ENCODE results near the gene PLXNC1. TPM values are rescaled to one million over a fixed set of nuclear protein-coding genes. Genes with fewer than 3 reads are reported as not detected.

PLXNC1 gene
- total and polyA plus RNA-seq, 2 of the 8 experiments (the other 6 are each of a cell fraction or from before 2014, with no cell fraction given) = 0.83 to 2.0 TPM

GRCh38 chr12:94100990-94101737 lies 47.2 kb upstream of the PLXNC1 start (continued):
- TF ChIP-seq MAX (IDR thresholded peaks at IDR 0.05) (peak; percentile 57; the same call in 1 of the 2 replicates), CTBP2 (IDR thresholded peaks at IDR 0.05; ENCODE audit: borderline replicate concordance, insufficient read depth, insufficient read length, low read length) (no peak), SP4 (IDR thresholded peaks at IDR 0.05; ENCODE audit: low read length) (no peak), BRCA1 (IDR thresholded peaks at IDR 0.05; ENCODE audit: low read depth, low read length) (no peak), CREB1 (IDR thresholded peaks at IDR 0.05) (no peak), EZH2 (IDR thresholded peaks at IDR 0.05; ENCODE audit: low read depth, low read length, severe bottlenecking) (no peak), SIRT6 (IDR thresholded peaks at IDR 0.05; ENCODE audit: low read length) (no peak), SIN3A (conservative IDR thresholded peaks at IDR 0.05 in 1 of 2, IDR thresholded peaks at IDR 0.05 in 1 of 2; ENCODE audit: low read depth in 1 of 2, low read length in 2 of 2) (no peak), JUND (IDR thresholded peaks at IDR 0.05; ENCODE audit: low read length) (no peak), RBBP5 (IDR thresholded peaks at IDR 0.05; ENCODE audit: borderline replicate concordance, low read depth, low read length) (no peak), KDM1A (IDR thresholded peaks at IDR 0.05; ENCODE audit: borderline replicate concordance, low read length) (no peak), ATF3 (IDR thresholded peaks at IDR 0.05; ENCODE audit: insufficient read depth, low read depth, low read length) (no peak), MAFK (IDR thresholded peaks at IDR 0.05; ENCODE audit: low read depth, low read length) (no peak), HDAC2 (IDR thresholded peaks at IDR 0.05; ENCODE audit: borderline replicate concordance in 1 of 2, low read depth in 2 of 2, low read length in 2 of 2) (peak in 1 of 2 experiments; percentile 51; a peak in 1 of 4 replicates), ZNF274 (IDR thresholded peaks at IDR 0.05; ENCODE audit: borderline replicate concordance, extremely low read depth, low read length) (no peak), SRF (IDR thresholded peaks at IDR 0.05; ENCODE audit: low read depth, low read length) (no peak), TCF12 (IDR thresholded peaks at IDR 0.05; ENCODE audit: low read depth, low read length) (no peak), SIX5 (IDR thresholded peaks at IDR 0.05; ENCODE audit: low read depth, low read length) (no peak), KDM5A (IDR thresholded peaks at IDR 0.05; ENCODE audit: low read length) (no peak), SUZ12 (IDR thresholded peaks at IDR 0.05; ENCODE audit: low read length) (no peak), CBX5 (IDR thresholded peaks at IDR 0.05; ENCODE audit: low read depth, low read length) (no peak), SP1 (IDR thresholded peaks at IDR 0.05; ENCODE audit: low read depth, low read length) (no peak), TEAD4 (IDR thresholded peaks at IDR 0.05; ENCODE audit: low read depth, low read length) (no peak), POU5F1 (IDR thresholded peaks at IDR 0.05; ENCODE audit: low read depth, low read length) (no peak), TAF1 (IDR thresholded peaks at IDR 0.05; ENCODE audit: low read depth, low read length) (no peak)
